Central memory CD4-positive, alpha-beta T cell (primary cell): ENCODE data around the gene TMEM271.
"Not testable (repeated sequence)": the region's sequence is repeated elsewhere in the genome, so short reads cannot be mapped to it uniquely, and the experiment has no call there.

Source experiments
- DNase-seq: peaks from one replicate; pipeline ENCODE4 v3.0.0; 2022

The TMEM271 gene

DNA sequence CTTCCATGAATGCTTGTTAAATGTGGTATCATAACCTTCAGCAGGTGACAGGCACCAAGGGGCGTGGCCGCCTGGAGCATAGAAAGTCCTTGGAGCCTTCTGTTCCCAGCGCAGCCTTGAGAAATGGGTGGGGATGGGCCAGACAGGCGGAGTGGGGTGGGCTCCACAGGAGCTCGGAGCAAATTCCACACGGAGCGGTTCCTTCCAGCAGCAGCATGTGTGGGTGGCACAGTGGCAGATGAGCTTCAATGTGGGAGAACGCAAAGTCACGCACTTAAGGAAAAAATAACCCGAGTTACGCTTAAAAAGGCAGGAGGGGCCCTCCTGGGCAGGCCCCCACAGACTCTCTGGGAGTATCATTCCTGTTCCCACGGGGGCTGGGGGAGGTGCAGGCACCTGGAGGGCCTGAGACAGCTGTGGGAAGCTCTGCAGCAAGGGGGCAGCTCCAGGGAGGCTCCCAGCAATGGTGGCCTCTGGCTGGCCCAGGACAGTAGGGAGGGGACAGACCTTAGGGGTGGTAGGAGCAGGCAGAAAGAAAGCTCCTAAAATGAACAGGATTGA is 15.3 kb downstream of the TMEM271 start:
- no peak for DNase-seq

DNA sequence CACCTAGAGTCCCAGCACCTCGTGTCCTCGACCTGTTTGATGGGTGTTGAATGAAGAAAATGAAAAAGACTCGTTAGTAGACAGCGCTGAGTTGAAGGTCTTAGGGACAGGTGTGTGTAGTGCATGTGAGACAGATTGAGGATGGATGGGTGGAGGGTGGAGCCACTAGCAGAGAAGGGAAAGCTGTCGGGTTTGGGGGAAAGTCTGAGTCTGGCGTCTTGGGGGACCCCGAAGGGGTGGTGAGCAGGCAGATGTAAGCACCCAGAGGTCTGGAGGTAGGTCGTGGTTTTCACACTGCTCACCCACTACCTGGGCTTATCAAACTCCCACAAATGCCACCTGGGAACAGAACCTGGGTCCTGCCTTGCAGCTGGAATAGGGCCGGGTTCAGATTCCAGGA is 16.0 kb downstream of the TMEM271 start:
- DNase-seq: no peak

GRCh38 chr4:555566-556275 is 20.4 kb downstream of the TMEM271 start:
- no peak for DNase-seq

GRCh38 chr4:554793-555320 is 21.2 kb downstream of the TMEM271 start:
- not testable (repeated sequence) for DNase-seq

DNA sequence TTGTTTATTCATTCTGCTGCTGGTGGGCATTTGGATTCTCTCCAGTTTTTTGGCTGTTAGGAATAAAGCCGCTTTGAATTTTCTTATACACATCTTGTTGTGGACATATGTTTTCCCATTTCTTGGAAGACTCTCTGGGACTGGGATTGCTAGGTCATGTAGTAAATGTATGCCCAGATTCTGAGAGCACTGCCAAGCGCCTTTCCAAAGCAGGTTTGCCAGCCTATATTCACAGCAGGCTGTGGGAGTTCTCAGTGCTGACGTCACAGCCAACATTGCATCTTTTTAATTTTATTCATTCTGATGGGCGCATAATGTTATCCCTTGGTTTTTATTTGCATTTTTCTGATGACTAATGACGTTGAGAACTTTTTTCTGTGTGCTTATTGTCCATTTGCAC is 24.1 kb downstream of the TMEM271 start:
- DNase-seq: no peak

- not testable (repeated sequence) for DNase-seq
Measured at GRCh38 chr4:550268-550667, 25.8 kb downstream of the TMEM271 start.

DNA sequence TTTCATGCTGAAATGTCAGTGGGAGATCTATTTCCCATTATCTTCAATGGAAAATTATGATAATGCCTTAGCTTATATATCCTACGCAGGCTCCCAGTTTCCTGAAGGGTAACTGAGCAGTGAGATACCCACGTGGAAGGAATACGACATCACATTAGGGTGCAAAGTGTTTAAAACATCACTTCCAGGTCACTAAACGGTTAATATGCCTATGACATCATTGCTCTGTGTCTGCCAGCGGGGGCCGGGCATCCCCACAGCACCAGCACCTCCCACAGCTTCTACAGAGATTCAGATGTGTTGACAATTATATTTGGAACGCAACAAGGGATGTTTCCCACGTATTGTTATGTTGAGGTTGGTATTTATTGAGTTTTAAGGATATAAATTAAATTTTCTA is 27.1 kb downstream of the TMEM271 start:
- DNase-seq: no peak

GRCh38 chr4:545612-546011 is 30.5 kb downstream of the TMEM271 start:
- DNase-seq: no peak

DNA sequence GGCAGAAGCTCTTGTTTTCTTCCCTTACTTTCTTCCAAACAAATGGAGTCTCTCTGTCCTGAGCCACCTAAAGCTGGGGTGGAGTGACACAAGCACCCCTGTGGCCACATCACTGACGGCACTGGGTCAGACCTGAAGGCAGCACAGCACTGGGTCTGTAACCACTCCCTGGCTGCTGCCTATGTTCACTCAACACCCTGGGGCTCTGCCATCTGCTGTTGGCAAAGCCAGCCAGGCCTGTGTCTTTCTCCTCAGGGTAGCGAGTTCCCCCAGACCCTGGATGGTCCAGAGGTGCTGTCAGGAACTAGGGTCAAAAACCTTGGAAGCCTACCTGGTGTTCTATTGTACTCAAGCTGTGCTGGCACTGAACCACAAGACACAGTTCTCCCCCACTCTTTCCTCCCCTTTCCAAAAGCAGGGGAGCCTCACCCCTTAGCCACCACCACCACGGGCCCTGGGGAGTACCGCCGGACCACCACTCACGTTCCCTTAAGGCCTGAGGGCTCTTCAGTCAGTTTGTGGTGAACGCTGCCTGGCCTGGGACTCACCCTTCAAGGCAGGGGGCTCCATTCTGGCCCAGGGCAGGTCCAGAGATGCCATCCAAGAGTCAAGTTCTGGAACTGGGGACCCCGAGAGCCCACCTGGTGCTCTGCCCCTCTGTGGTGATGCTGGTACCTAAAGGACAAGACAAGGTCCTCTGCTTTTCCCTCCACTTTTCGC is 31.5 kb downstream of the TMEM271 start:
- DNase-seq: no peak

GRCh38 chr4:541271-541670 is 34.8 kb downstream of the TMEM271 start:
- DNase-seq: no peak

- no peak for DNase-seq
Measured at GRCh38 chr4:538542-539142, 37.5 kb downstream of the TMEM271 start.

GRCh38 chr4:537436-538264 is 38.4 kb downstream of the TMEM271 start:
- DNase-seq: no peak

- DNase-seq: no peak
Measured at GRCh38 chr4:536351-536972, 39.6 kb downstream of the TMEM271 start.

DNA sequence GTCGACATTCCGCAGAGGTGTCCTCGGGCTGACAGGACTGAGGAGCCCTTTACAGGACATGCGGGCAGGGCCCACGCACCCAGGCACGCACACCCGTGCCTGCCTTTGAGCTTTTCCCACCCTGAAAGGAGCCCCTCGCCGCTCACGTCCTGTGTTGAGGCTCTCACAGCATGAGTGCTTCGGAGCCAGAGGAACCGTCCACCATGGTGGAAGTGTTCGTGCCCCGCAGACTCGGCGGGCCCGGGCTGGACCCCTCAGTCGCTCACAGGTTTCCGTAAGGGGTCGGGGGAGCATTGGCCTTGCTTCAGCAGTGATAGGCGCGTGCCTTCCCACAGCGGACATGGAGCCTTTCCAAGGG is 40.2 kb downstream of the TMEM271 start:
- no peak for DNase-seq

GRCh38 chr4:535181-535923 is 40.7 kb downstream of the TMEM271 start:
- no peak for DNase-seq

GRCh38 chr4:534576-535151 is 41.4 kb downstream of the TMEM271 start:
- DNase-seq: no peak

DNA sequence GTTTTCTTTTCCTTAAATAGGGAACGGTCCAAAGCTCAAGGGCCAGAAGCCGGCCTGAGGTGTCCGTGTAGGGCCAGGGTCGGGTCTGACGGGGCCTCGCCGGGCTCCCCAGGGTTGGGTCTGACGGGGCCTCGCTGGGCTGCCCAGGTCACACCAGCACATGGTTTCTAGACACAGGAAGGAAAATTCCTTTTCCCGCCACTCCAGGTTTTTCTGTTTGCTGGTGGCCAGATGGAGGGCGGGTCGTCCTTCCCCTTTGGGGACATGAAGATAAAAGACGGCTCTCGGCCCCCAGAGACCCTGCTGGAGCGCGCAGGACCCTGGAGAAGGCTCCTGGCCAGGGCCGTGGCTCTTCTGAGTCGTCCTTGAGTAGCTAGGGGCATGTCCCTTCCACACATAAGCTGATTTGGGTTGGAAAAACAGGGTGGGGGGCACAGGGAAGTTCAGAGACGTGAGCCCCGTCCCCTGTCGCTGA is 42.0 kb downstream of the TMEM271 start:
- no peak for DNase-seq

GRCh38 chr4:533318-534100 is 42.6 kb downstream of the TMEM271 start:
- DNase-seq: no peak

GRCh38 chr4:532588-533317 is 43.3 kb downstream of the TMEM271 start:
- no peak for DNase-seq
